GM12891 (cell line): ENCODE results near the gene SNX9.

Experiments
- POLR2A ChIP-seq: IDR thresholded peaks from 2 replicates; pipeline ENCODE4 v1.6.1; 2011; ENCODE audit warnings: low read depth, low read length, control low read depth
- POLR2AphosphoS5 ChIP-seq: IDR thresholded peaks from 2 replicates; pipeline ENCODE4 v1.6.1; 2011; ENCODE audit warnings: low read depth, low read length, control low read depth
- SPI1 ChIP-seq: IDR thresholded peaks from 2 replicates; pipeline ENCODE4 v1.6.1; 2011; ENCODE audit warnings: low read depth, low read length, control low read depth

DNA sequence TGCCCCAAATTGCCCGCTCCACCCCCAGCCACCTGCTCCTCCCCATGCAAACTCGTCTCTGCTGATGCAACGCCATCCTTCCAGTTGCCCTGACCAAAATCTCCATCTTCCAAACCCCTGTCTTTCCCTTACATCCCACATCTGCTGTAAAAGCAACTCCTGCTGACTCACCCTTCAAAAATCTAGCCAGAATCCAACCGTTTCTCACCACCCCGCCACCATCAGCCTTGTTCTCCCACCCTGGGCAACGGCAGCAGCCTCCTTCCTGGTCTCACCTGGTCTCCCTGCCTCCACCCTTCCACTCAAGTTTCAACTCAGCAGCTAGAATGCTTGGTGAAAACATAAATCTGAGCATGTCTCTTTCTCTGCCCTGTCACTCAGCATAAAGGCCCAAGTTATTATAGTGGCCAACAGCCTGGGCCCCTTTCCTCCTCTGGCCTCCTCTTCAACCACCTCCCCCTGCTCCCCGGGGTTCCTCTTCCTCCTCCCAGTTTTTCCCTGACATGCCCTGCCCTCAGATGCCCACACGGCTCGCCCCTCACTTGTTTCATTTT is 151.4 kb downstream of the SNX9 start:
- TF ChIP-seq POLR2A = no peak
- no peak for TF ChIP-seq SPI1
- no peak for TF ChIP-seq POLR2AphosphoS5
